Amniotic epithelial cell (primary cell): ENCODE results near the gene KLF16.
"Not testable (repeated sequence)": the region's sequence is repeated elsewhere in the genome, so short reads cannot be mapped to it uniquely, and the experiment has no call there.

ENCODE experiments used
- DNase-seq: peaks from one replicate; pipeline ENCODE4 v3.0.0-alpha.2; 2010; ENCODE audit warnings: low read depth

The KLF16 gene

GRCh38 chr19:1884291-1884718 is 20.9 kb upstream of the KLF16 start:
- DNase-seq, result no peak

DNA sequence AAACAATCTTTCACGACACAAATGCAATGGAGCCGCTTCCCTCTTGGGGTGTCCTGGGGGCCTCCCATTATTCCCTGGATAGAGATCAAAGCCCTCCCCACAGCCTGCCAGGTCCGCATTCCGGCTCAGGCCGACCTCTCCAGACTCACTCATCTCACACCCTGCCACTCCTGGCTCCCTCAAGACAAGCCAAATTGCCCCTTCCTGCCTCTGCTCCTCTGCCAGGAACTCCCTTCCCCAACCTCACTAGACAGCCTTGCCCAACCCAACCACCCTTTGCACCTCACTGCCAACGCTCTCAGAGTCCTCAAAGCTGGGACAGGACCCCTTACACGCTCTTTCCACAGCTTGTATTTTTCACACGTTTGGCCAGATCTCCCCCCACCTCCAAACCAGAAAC is 20.4 kb upstream of the KLF16 start:
- no peak for DNase-seq

GRCh38 chr19:1882786-1883692 is 19.7 kb upstream of the KLF16 start:
- DNase-seq, result no peak

DNA sequence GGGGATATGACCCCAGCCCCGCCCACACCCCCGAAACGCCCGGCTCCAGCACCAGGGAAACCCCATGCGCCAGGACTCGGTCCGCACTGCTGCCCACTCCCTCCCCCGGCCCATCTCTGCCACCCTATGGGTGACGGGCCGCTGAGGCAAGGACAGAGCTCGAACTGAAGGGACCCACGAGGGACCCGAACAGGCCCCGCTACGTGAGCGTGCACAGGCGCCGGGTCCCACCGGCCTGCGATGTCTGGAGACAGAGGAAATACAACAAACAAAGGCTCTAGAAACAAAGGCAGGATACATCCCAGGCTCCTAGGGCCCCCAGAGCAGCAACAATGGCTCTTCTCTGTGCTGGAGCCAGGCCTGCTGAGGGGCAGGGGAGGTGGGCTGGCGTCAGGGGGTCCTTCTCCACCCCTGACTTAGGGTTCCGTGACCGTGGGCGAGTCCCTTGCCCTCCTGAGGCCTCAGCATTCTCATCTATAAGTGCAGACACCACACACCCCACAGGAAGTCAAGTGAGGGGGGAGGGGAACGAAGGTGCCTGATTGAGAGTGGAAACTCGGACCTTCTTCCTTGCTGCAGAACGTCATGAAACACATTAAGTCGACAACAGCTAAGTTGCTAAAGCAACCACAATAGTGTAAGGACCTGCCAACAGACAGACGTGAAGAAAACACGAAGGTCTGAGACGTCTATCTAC is 18.9 kb upstream of the KLF16 start:
- DNase-seq, result no peak

DNA sequence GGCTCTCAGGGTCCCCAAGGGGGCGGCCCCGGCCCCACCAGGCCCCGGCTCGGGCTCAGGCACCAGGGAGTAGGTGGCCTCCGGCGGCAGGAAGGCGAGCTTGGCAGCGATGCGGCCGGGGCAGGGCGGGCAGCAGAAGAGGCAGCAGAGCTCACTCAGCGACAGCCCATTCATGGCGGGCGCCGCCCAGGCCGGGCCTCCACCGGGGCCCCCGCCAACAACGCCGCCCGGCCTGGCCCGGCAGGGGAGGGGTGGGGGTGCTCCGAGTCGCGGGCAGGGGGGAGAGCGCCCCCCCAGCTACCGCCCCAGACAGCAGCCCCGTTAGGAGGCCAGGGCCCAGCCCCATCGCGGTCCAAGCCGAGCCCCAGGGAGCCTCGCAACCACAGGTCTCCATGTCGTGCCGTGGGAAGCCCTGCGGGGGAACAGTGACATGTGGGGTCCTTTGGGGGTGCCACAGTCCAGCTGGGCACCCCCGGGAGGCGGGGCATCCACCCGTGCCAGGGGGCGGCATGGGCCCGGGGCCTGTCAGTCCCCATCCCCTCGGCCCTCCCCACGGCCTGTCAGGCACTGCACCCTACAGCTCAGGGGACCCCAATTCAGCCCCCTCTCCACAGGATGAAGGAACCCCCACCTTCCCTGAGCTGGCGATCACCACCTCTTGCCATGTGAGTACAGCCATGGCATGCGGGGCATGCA is 18.2 kb upstream of the KLF16 start:
- not testable (repeated sequence) for DNase-seq

- no peak for DNase-seq
Measured at GRCh38 chr19:1880611-1881392, 17.4 kb upstream of the KLF16 start.

DNA sequence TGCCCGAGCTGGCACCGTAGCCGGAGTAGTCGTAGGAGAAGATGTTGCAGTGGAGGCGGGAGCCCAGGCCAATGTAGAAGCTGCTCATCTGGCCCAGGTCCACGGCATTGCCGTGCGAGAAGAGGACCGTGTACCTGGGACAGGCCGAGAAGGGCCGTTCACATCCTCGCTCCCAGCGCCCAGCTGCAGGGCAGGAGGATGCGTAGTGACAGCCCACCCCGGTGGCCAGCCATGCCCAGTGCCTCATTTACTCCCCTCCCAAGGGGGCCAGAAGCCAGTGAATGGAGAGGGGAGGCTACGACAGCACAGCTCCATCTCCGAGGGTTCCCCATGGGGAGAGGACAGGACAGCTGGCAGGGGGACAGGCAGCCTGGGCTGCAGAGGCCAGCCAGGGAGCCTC is 16.6 kb upstream of the KLF16 start:
- DNase-seq, result not testable (repeated sequence)

DNA sequence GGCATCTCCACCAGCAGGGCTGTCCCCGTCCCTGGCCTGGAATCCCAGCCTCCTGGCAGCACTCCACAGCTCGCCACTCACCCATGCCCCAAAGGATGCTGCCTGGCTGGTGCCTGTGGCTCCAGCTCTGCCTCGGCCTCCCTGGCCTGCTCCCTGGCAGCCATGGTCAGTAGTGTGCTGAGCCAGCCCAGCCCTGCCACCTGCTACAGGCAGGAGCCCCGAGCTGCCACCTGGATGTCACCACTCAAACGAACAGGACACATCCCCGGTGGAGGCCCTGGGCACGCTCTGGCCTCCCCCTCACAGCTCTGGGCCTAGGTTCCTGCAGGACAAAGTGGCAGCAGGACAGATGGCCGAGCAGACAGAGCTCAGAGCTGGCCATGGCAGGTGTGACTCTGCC is 15.2 kb upstream of the KLF16 start:
- DNase-seq, result not testable (repeated sequence)

DNA sequence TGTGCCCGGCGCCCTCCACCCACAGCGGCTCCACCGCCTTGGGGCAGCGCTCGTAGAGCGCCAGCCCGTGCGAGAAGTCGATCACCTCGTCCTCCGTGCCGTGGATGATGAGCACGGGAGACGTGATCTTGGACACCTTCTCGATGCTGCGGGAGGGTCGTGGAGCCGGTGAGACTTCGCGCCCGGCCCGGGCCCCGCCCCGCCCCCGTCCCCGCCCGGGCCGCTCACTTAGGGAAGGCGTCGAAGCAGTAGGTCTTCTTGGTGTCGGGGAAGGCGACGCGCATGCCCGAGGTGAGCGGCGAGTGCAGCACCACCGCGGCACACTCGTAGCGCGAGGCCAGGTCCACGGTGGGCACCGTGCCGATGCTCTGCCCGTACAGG is 13.9 kb upstream of the KLF16 start:
- not testable (repeated sequence) for DNase-seq

- DNase-seq, result not testable (repeated sequence)
Measured at GRCh38 chr19:1876496-1877279, 13.3 kb upstream of the KLF16 start.

GRCh38 chr19:1875646-1876495 is 12.5 kb upstream of the KLF16 start:
- peak; percentile 76 for DNase-seq

DNA sequence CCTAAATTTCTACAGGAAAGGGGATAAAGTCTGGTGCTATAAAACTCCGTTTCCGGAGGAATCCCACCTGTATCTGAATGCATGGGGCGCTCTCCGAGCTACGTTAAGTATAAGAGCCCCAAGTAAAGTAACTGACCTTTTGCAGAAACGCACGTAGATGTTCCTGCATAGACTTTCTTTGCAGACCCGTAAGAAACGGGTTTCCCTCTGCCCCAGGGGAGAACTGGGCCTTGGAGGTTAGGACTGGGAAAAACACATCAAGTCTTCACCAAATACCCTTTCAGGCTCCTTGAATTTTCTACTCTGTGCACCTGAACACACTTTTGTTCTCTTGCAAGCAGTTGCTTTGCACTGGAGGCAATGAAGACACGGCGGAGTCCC is 11.9 kb upstream of the KLF16 start:
- not testable (repeated sequence) for DNase-seq

GRCh38 chr19:1874554-1875185 is 11.3 kb upstream of the KLF16 start:
- DNase-seq, result no peak

GRCh38 chr19:1873524-1874473 is 10.4 kb upstream of the KLF16 start:
- DNase-seq, result no peak

GRCh38 chr19:1872807-1873523 is 9.6 kb upstream of the KLF16 start:
- no peak for DNase-seq

DNA sequence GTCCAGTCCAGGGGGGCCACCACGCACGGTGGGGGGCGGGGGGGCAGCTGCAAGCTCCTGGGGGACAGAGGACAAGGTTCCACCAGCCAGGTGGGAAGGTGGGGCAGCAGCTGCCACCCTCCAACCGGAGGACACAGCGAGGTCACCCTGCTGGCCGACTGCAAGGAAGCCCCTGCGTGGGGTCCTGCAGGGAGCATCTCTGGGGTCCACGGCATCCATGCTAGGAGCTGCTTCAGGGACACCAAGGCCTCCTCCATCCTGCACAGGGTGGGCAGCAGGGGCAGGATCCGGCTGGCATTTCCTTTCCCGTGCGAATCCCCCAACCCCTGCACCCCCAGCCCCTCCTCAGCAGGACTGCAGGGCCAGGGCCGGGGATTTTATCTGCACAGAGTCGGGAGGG is 8.3 kb upstream of the KLF16 start:
- DNase-seq, result no peak

GRCh38 chr19:1871140-1871597 is 7.8 kb upstream of the KLF16 start:
- DNase-seq, result no peak

- no peak for DNase-seq
Measured at GRCh38 chr19:1868971-1869370, 5.6 kb upstream of the KLF16 start.
